SK-N-MC (cell line): ENCODE measurements around the gene COPS6.

Experiments
- EZH2 ChIP-seq: fragments of 200-600 bp; sonication (generic); IDR thresholded peaks from one replicate; pipeline ENCODE4 v1.6.1; 2017; ENCODE audit warnings: antibody characterized with exemption
- POLR2AphosphoS5 ChIP-seq: IDR thresholded peaks from 2 replicates; pipeline ENCODE4 v1.6.1; 2012; ENCODE audit warnings: mild to moderate bottlenecking, low read depth, low read length, borderline replicate concordance

DNA sequence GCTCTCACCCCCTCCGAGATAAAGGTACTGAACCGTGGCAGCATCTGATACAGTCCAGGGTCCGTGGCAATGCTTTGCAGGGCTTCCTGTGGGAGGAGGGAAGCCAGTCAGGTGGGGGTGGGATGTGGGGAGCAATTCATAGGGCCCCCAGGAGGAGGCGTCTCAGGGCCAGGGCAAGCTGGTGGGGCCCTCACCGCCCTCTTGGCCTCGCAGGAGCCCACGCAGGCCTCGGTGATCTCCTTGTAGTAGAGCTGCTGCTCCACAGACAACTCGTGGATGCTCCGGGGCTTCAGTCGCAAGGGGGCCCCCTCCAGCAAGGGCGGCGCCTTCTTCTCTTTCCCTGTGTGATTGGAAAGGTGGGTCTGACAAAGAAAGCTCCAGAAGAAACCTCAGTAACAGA is 23.1 kb downstream of the COPS6 start:
- TF ChIP-seq EZH2 (no peak), POLR2AphosphoS5 (no peak)
